WI38 (cell line): ENCODE results near the gene MYL9.

ENCODE experiments used
- H3K4me3 ChIP-seq: 2 replicates; pipeline ENCODE4 v1.5.1; 2011; ENCODE audit warnings: low read depth, mild to moderate bottlenecking, control low read depth, low read length
- CTCF ChIP-seq: IDR thresholded peaks from 2 replicates; pipeline ENCODE4 v1.5.1; 2012; ENCODE audit warnings: low read depth, mild to moderate bottlenecking, control low read depth, low read length

MYL9 gene

DNA sequence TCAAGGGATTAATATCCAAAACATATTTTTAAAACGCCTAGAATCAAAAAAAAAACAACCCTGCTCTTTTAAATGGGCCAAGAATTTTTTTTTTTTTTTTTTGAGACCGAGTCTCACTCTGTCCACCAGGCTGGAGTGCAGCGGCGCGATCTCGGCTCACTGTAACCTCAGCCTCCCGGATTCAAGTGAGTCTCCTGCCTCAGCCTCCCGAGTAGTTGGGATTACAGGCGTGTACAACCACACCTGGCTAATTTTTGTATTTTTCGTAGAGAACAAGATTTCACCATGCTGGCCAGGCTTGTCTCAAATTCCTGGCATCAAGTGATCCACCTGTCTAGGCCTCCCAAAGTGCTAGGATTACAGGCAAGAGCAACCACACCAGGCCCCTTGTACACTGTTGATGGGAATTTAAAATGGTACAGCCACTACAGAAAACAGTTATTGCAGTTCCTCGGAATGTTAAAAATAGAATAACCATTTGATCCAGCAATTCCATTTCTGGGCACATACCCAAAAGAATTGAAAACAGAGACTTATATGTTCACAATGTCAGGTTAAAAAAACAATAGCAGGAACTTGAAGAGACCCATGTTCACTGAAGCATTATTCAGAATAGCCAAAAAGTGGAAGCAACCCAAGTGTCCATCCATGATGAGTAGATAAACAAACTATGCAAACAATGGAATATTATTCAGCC, 3.1 kb upstream of the MYL9 start:
- no peak overlapping the region for H3K4me3 ChIP-seq
- no peak for TF ChIP-seq CTCF

DNA sequence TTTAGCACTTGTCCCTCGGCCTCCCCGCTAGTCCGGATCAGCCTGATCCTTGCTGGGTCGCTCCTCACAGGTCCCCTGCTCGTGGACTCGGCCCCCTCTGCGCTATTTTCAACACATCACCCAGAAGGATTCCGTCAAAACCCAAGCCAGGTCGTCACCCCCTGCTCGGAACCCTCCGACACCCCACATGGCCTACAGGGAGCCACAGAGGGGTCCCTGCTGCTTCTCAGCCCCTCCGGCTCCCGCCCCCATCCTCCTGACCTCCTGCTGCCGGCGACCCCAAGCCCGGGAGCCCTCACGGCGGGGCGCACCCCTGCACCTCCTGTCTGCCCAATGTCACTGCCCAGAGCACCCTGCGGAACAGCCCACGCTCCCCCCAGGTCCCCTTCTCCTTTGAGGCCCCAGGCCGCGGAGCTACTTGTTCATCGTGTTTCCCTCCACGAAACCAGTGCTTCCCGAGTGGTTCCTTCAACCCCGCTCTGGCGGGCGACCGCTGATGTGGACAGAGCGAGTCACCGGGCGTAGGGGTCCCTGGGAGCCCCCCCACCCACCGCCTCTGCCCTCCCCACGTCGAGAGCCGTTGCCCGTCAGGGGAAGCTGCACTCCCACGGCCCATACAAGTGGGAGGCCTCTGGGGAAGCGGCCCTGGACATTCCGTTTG, 638 bp upstream of the MYL9 start:
- H3K4me3 ChIP-seq: peak overlapping the region; percentile 99
- no peak for TF ChIP-seq CTCF

- TF ChIP-seq CTCF: peak; percentile 84
- peak overlapping the region; percentile 99 for H3K4me3 ChIP-seq
These were observed 609 bp downstream of the MYL9 start for GRCh38 chr20:36541768-36542488.

DNA sequence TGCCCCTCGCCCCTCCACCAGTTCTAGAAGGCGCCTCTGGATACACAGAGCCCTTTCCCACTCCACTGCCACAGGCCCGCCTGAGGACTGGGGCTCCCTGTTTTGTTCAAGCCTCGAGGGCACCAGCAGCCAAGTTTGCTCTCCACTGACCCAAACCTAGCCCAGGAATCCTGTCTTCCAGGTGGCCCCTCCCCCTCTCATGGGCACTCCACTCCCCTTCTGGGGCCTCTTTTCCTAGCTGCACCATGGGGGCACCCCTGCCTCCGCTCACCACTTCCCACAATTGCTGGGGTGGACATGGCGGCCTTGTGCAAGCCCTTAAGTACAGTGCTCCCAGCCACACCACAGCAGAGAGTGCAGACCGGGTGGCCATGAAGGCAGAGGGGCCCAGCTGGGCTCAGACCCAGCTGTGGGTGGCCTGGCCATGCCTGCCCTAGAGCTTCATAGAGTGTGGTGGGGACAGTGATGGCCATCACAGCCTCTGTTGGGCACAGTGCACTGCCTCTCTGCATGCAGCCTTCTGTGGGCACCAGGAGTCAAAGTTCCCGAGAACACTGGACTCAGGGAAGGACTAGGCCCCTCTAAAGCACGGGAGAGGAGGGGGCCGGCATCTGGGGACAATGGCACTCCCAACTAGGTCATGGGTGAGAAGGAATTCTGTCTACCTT, 1.3 kb downstream of the MYL9 start:
- peak overlapping the region; percentile 99 for H3K4me3 ChIP-seq
- no peak for TF ChIP-seq CTCF

- H3K4me3 ChIP-seq: peak overlapping the region; percentile 99
- no peak for TF ChIP-seq CTCF
These were observed 2.1 kb downstream of the MYL9 start for GRCh38 chr20:36543184-36544133.

GRCh38 chr20:36544134-36545018, 3.1 kb downstream of the MYL9 start:
- H3K4me3 ChIP-seq: peak overlapping the region; percentile 99
- no peak for TF ChIP-seq CTCF
